Left ventricle myocardium inferior (tissue), 1 donor: ENCODE data around the gene SP100. TPM values are rescaled to one million over a fixed set of nuclear protein-coding genes. Genes with fewer than 3 reads are reported as not detected.

ENCODE experiments used
- DNase-seq: peaks from one replicate; pipeline ENCODE4 v3.0.0-alpha.2; 2020
- H3K27ac ChIP-seq: fragments of 200-600 bp; replicated peaks from 2 replicates; pipeline ENCODE4 v1.8.0; 2021
- H3K27me3 ChIP-seq: fragments of 200-600 bp; 2 replicates; pipeline ENCODE4 v1.8.0; 2021; ENCODE audit warnings: low read depth
- H3K36me3 ChIP-seq: fragments of 200-600 bp; 2 replicates; pipeline ENCODE4 v1.8.0; 2021
- H3K4me1 ChIP-seq: fragments of 200-600 bp; 2 replicates; pipeline ENCODE4 v1.8.0; 2021
- H3K4me3 ChIP-seq: fragments of 200-600 bp; 2 replicates; pipeline ENCODE4 v1.8.0; 2021; ENCODE audit warnings: mild to moderate bottlenecking, moderate library complexity
- H3K9me3 ChIP-seq: fragments of 200-600 bp; replicated peaks from 2 replicates; pipeline ENCODE4 v1.8.0; 2021
- CTCF ChIP-seq: fragments of 200-600 bp; IDR thresholded peaks from 2 replicates; pipeline ENCODE4 v1.8.0; 2021; ENCODE audit warnings: antibody characterized with exemption, mild to moderate bottlenecking, borderline replicate concordance
- intact Hi-C: fragments of 100-400 bp; cut with micrococcal nuclease; formaldehyde crosslinking; loops from one replicate; pipeline ENCODE4 v1.11.0; 2022
- total RNA-seq: library from RNA; stranded (reverse); fragmentation: NEBNext Ultra II Directional; extraction: Animal tissue kit (Norgen Biotek cat#: 25700); gene quantifications from one replicate; pipeline ENCODE4 v1.2.1, GENCODE V29; 2021
- donor health status: DM: no; HTN: yes; CAD: no; lungs with severe emphysema.

The SP100 gene
- total RNA-seq, 1 donor from 2014 or later: 76.9 TPM

GRCh38 chr2:230591850-230592249 lies 175.8 kb downstream of the SP100 start:
- Histone ChIP-seq H3K4me3 (no peak overlapping the region), H3K9me3 (no peaks in the 10 kb centered on the region), H3K36me3 (no peaks in the 10 kb centered on the region), H3K27me3 (peaks cover 24% of the 10 kb centered on the region), H3K4me1 (no peaks in the 10 kb centered on the region), H3K27ac (no peak overlapping the region)
- DNase-seq: no peak
- intact Hi-C loops: no loop called here
- TF ChIP-seq CTCF: no peak

- peaks cover 24% of the 10 kb centered on the region for H3K27me3 ChIP-seq
- H3K36me3 ChIP-seq: no peaks in the 10 kb centered on the region
- DNase-seq: no peak
- no peaks in the 10 kb centered on the region for H3K9me3 ChIP-seq
- intact Hi-C loops: no loop called here
- no peak overlapping the region for H3K4me3 ChIP-seq
- no peak overlapping the region for H3K27ac ChIP-seq
- TF ChIP-seq CTCF: no peak
- H3K4me1 ChIP-seq: no peaks in the 10 kb centered on the region
These were observed 176.8 kb downstream of the SP100 start for GRCh38 chr2:230592775-230593174.

Other genes starting within 250 kb of the SP100 start
- gene SP110, start 196.2 kb upstream of the SP100 start, total RNA-seq: 10.5 TPM
- 1.3 TPM for gene SP140, start 190.5 kb upstream of the SP100 start, total RNA-seq
- gene SP140L, start 89.0 kb upstream of the SP100 start, total RNA-seq: 4.3 TPM